ENCODE measurements around the gene HS2ST1.

DNA sequence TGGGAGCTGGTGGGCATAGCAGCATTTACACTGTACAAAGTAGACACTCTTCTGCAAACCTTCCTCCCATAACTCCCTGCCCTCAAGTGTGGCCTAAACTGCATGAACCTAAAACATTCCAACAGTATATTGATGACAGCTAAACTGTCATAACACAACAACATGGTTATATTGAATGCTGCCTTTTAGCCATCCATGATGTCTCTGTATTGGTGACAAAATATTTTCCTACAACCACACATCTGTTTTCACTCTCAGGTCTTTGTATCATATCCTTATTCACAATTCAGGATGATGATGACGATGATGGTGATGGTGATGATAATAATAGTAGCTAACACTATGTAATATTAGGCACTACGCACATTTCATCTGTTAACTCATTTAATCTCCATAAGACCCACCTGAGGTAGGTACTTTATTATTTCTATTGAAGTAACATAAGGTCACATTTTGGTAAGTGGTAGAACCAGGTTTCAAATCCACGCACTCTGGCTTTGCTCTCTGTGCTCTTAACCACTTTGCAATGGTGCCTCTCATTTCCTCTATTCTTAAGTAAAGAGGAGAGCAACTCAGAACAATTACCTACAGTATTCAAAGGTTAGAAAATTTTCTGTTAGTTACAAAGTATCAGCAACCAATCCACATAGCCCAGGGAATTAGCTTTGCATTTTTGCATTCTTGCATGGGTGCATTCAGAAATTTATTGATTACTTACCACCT lies 229.1 kb downstream of the HS2ST1 start:
- TF ChIP-seq POLR2A (IDR thresholded peaks at IDR 0.05): no peak
- TF ChIP-seq, protein P1, sequence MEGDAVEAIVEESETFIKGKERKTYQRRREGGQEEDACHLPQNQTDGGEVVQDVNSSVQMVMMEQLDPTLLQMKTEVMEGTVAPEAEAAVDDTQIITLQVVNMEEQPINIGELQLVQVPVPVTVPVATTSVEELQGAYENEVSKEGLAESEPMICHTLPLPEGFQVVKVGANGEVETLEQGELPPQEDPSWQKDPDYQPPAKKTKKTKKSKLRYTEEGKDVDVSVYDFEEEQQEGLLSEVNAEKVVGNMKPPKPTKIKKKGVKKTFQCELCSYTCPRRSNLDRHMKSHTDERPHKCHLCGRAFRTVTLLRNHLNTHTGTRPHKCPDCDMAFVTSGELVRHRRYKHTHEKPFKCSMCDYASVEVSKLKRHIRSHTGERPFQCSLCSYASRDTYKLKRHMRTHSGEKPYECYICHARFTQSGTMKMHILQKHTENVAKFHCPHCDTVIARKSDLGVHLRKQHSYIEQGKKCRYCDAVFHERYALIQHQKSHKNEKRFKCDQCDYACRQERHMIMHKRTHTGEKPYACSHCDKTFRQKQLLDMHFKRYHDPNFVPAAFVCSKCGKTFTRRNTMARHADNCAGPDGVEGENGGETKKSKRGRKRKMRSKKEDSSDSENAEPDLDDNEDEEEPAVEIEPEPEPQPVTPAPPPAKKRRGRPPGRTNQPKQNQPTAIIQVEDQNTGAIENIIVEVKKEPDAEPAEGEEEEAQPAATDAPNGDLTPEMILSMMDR (IDR thresholded peaks at IDR 0.05): no peak
- TF ChIP-seq POLR2AphosphoS5 (IDR thresholded peaks at IDR 0.05): no peak
- TF ChIP-seq EP300 (IDR thresholded peaks at IDR 0.05): no peak

Data from sigmoid colon (tissue), 4 donors.